AG09309 (cell line): Measurements from ENCODE around the gene UBE2D3.

Source experiments
- DNase-seq: peaks from one replicate; pipeline ENCODE4 v3.0.0-alpha.2; 2010; ENCODE audit warnings: low read depth
- H3K4me3 ChIP-seq: 2 replicates; pipeline ENCODE4 v1.5.1; 2011; ENCODE audit warnings: mild to moderate bottlenecking, low read depth, low read length, moderate library complexity; ENCODE audit not compliant: control insufficient read depth
- CTCF ChIP-seq: IDR thresholded peaks from 2 replicates; pipeline ENCODE4 v1.5.1; 2011; ENCODE audit warnings: mild to moderate bottlenecking, low read depth, low read length, inconsistent platforms; ENCODE audit not compliant: insufficient read depth, control insufficient read depth; ENCODE audit errors: missing control alignments

Gene UBE2D3

DNA sequence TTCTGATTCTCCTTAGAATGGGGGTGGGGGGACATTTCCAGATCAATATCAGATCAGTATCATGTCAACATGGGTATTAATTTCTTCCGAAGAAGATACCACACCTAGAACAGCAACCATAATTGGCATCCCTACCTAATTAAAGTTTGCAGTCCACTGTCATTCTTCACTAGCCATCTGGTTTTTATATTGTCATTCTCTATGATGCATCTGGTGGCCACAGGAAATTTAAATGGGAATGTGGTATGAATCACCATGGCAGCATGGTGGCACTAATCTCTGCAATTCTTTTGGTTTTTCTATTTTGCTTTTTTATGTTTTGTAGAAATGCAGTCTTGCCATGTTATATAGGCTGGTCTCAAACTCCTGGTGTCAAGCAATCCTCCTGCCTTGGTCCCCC, 16.6 kb upstream of the UBE2D3 start:
- H3K4me3 ChIP-seq: no peak overlapping the region
- TF ChIP-seq CTCF: no peak
- DNase-seq: no peak

- no peak overlapping the region for H3K4me3 ChIP-seq
- no peak for DNase-seq
- TF ChIP-seq CTCF: no peak
Observed at GRCh38 chr4:102843273-102843672, 15.9 kb upstream of the UBE2D3 start.

DNA sequence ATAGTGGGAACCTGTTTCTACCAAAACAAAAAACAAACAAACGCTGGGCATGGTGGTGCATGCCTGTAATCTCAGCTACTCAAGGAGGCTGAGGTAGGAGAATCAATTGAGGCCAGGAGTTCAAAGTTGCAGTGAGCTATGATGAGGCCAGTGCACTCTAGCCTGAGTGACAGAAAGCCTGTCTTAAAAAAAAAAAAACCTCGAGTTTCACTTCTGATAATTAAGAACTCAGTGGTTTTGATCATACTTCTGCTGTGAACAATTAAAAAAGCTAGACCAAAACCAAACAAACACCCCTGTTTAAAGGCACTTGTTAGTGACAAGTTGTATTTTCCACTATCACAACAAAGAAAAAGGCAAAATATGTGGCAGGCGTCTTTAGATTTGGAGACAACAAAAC, 15.0 kb upstream of the UBE2D3 start:
- no peak overlapping the region for H3K4me3 ChIP-seq
- no peak for DNase-seq
- TF ChIP-seq CTCF: no peak

- TF ChIP-seq CTCF: no peak
- H3K4me3 ChIP-seq: no peak overlapping the region
- no peak for DNase-seq
Observed at GRCh38 chr4:102836596-102836995, 9.2 kb upstream of the UBE2D3 start.

- no peak for TF ChIP-seq CTCF
- DNase-seq: no peak
- H3K4me3 ChIP-seq: no peak overlapping the region
Observed at GRCh38 chr4:102832667-102833066, 5.3 kb upstream of the UBE2D3 start.

GRCh38 chr4:102832105-102832504, 4.8 kb upstream of the UBE2D3 start:
- TF ChIP-seq CTCF: no peak
- no peak for DNase-seq
- H3K4me3 ChIP-seq: no peak overlapping the region

DNA sequence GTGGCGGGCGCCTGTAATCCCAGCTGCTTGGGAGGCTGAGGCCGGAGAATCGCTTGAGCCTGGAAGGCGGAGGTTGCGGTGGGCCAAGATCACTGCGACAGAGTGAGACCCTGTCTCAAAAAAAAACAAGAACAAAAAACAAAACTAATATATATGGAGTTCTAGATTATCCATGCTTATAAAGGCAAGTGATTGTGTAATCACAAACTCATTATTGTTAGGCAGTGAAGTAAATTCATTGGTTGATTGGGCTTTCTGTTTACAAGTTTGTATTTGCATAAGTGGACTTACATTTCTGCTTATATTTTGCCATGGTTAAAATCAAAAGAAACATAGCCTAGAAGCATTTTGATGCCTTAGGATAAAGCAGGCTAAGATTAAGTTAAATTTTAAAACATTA, 2.5 kb upstream of the UBE2D3 start:
- no peak for DNase-seq
- no peak overlapping the region for H3K4me3 ChIP-seq
- no peak for TF ChIP-seq CTCF
